Osteoblast (primary cell): ENCODE results near the gene TCTA. TPM values are rescaled to one million over a fixed set of nuclear protein-coding genes. Genes with fewer than 3 reads are reported as not detected.

Experiments
- DNase-seq: peaks from one replicate; pipeline ENCODE4 v3.0.0; 2011; ENCODE audit warnings: low spot score, mixed read lengths; ENCODE audit not compliant: insufficient read length; ENCODE audit errors: missing footprints
- H2AFZ ChIP-seq: 2 replicates; pipeline ENCODE4 v1.6.0; 2011; ENCODE audit warnings: mild to moderate bottlenecking, low read length
- H3K27ac ChIP-seq: 2 replicates; pipeline ENCODE4 v1.5.1; 2011; ENCODE audit warnings: mild to moderate bottlenecking, low read depth, low read length, moderate library complexity
- H3K27me3 ChIP-seq: 2 replicates; pipeline ENCODE4 v1.6.0; 2012; ENCODE audit warnings: mild to moderate bottlenecking, control low read depth, inconsistent platforms, low read length, moderate library complexity; ENCODE audit not compliant: insufficient read depth
- H3K36me3 ChIP-seq: 2 replicates; pipeline ENCODE4 v1.5.1; 2011; ENCODE audit warnings: mild to moderate bottlenecking, low read length, control low read depth, moderate library complexity; ENCODE audit not compliant: insufficient read depth
- H3K4me1 ChIP-seq: 2 replicates; pipeline ENCODE4 v1.5.1; 2011; ENCODE audit warnings: mild to moderate bottlenecking, low read length, control low read depth, moderate library complexity; ENCODE audit not compliant: insufficient read depth
- H3K4me2 ChIP-seq: 2 replicates; pipeline ENCODE4 v1.6.0; 2011; ENCODE audit warnings: mild to moderate bottlenecking, low read length; ENCODE audit not compliant: insufficient read depth
- H3K4me3 ChIP-seq: fragments of 200-600 bp; sonication (generic); 3 replicates; pipeline ENCODE4 v1.5.1; 2012; ENCODE audit warnings: mild to moderate bottlenecking, low read length, inconsistent platforms; ENCODE audit not compliant: insufficient read depth
- H3K79me2 ChIP-seq: 2 replicates; pipeline ENCODE4 v1.6.0; 2012; ENCODE audit warnings: mild to moderate bottlenecking, low read length, control low read depth, inconsistent platforms; ENCODE audit not compliant: insufficient read depth
- H3K9me3 ChIP-seq: 2 replicates; pipeline ENCODE4 v1.5.1; 2011; ENCODE audit warnings: low read depth, low read length, control low read depth
- H4K20me1 ChIP-seq: 2 replicates; pipeline ENCODE4 v1.6.0; 2012; ENCODE audit warnings: mild to moderate bottlenecking, low read length, control low read depth; ENCODE audit not compliant: insufficient read depth
- total RNA-seq: library from RNA; depleted of rRNA; stranded (reverse); fragments of >200 nt; gene quantifications from 2 replicates; pipeline ENCODE4 v1.2.3, GENCODE V29; 2012
- TF ChIP-seq, protein P1 (sequence below): IDR thresholded peaks from 2 replicates; pipeline ENCODE4 v1.5.1; 2011; ENCODE audit warnings: mild to moderate bottlenecking, low read depth, low read length, moderate library complexity; ENCODE audit errors: extremely low read depth

The TCTA gene
- 35.8 and 37.4 TPM in 2 replicates for total RNA-seq

DNA sequence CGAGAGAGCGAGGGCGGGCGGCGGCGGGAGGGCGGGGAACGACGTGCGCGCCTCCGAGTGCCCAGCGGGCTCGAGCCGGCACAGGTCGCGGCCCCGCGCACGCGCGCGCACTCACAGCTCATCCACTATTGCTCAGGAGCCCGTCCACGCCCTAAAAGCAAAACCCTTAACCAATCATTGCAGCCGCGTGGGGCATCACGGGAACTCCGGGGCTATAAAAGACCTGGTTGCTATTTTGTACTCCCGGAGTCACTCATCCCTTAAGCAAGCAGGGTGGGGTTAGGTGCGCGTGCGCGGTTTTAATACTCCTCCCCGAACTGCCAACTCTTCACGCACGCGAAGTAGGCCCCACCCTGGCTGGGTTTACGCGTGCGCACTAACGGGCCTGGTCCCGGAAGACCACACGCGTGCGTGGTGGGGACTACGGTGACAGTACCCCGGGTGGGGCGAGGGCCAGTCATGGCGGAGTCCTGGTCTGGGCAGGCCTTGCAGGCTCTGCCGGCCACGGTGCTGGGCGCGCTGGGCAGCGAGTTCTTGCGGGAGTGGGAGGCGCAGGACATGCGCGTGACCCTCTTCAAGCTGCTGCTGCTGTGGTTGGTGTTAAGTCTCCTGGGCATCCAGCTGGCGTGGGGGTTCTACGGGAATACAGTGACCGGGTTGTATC lies at the start of gene TCTA, which contains the start of gene RHOA:
Gene TCTA, plus strand, starts transcription at position 456 of the 664 bp plus-strand sequence. Its CDS starts 4 bp downstream, at position 460.
Gene RHOA, minus strand, starts transcription at position 9 of the 664 bp plus-strand sequence. CDS start 36,387 bp downstream, outside the sequence.
- H2AFZ ChIP-seq: peak within 1 kb of the TSS; percentile 51
- H3K79me2 ChIP-seq: peaks cover 78% of the 10 kb centered on the region
- TF ChIP-seq, protein P1, sequence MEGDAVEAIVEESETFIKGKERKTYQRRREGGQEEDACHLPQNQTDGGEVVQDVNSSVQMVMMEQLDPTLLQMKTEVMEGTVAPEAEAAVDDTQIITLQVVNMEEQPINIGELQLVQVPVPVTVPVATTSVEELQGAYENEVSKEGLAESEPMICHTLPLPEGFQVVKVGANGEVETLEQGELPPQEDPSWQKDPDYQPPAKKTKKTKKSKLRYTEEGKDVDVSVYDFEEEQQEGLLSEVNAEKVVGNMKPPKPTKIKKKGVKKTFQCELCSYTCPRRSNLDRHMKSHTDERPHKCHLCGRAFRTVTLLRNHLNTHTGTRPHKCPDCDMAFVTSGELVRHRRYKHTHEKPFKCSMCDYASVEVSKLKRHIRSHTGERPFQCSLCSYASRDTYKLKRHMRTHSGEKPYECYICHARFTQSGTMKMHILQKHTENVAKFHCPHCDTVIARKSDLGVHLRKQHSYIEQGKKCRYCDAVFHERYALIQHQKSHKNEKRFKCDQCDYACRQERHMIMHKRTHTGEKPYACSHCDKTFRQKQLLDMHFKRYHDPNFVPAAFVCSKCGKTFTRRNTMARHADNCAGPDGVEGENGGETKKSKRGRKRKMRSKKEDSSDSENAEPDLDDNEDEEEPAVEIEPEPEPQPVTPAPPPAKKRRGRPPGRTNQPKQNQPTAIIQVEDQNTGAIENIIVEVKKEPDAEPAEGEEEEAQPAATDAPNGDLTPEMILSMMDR: no peak
- peaks cover 35% of the 10 kb centered on the region for H4K20me1 ChIP-seq
- H3K9me3 ChIP-seq: no peaks in the 10 kb centered on the region
- no peaks in the 10 kb centered on the region for H3K27me3 ChIP-seq
- peak within 1 kb of the TSS; percentile 91 for H3K4me3 ChIP-seq
- peaks cover 25% of the 10 kb centered on the region for H3K36me3 ChIP-seq
- peaks cover 28% of the 10 kb centered on the region for H3K4me1 ChIP-seq
- H3K27ac ChIP-seq: peak within 1 kb of the TSS; percentile 95
- peak within 1 kb of the TSS; percentile 94 for H3K4me2 ChIP-seq
- DNase-seq: peak; percentile 100

GRCh38 chr3:49362561-49362960 lies 49.7 kb upstream of the TCTA start:
- H2AFZ ChIP-seq: no peak overlapping the region
- DNase-seq: peak; percentile 73
- no peaks in the 10 kb centered on the region for H3K27me3 ChIP-seq
- TF ChIP-seq, protein P1: no peak
- no peak overlapping the region for H3K4me2 ChIP-seq
- H3K9me3 ChIP-seq: no peaks in the 10 kb centered on the region
- peaks cover 46% of the 10 kb centered on the region for H3K4me1 ChIP-seq
- no peak overlapping the region for H3K4me3 ChIP-seq
- peaks cover 72% of the 10 kb centered on the region for H3K36me3 ChIP-seq
- H3K27ac ChIP-seq: peak overlapping the region; percentile 35
- peaks cover 72% of the 10 kb centered on the region for H3K79me2 ChIP-seq
- peaks cover 32% of the 10 kb centered on the region for H4K20me1 ChIP-seq

DNA sequence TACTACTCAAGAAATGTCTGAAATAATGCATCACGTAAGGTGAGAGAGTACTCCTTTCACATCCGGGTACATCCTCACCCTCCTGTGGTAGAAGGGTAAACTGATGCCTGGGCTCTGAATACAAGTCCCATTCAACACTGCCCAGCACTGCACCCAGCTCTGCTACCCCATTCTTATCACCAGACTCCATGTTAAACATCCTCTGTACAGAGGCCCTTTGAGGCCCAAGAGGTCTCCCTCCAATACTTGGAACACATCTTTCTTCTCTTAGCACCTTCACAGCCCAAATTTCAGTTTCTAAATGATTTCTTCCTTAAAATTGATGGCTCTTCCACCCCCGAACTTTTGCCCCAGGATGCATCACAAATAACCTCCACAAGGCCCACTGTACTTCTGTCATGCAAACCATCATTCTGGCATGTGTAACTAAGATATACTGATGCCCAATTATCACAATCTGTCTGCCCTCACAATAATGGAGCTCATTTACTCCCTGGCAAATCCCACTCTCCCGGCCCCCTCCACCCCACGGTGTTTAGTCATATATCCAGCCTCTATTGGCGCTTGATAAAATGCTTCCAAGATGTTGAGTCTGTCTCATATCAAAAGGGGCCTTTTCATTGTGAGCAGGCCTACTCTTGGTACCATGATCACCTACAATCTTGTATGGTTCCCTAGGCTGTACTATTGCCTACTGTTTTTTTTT lies 41.5 kb upstream of the TCTA start:
- Histone ChIP-seq H3K27me3 (no peaks in the 10 kb centered on the region), H3K27ac (no peak overlapping the region), H3K4me2 (no peak overlapping the region), H2AFZ (no peak overlapping the region), H3K4me3 (no peak overlapping the region), H4K20me1 (peaks cover 53% of the 10 kb centered on the region), H3K79me2 (peaks cover 97% of the 10 kb centered on the region), H3K36me3 (peaks cover 77% of the 10 kb centered on the region), H3K4me1 (no peaks in the 10 kb centered on the region), H3K9me3 (no peaks in the 10 kb centered on the region)
- TF ChIP-seq, protein P1: no peak
- DNase-seq: no peak

GRCh38 chr3:49371946-49372345 lies 40.3 kb upstream of the TCTA start:
- no peaks in the 10 kb centered on the region for H3K9me3 ChIP-seq
- peaks cover 69% of the 10 kb centered on the region for H3K36me3 ChIP-seq
- TF ChIP-seq, protein P1: no peak
- no peak overlapping the region for H3K27ac ChIP-seq
- H3K27me3 ChIP-seq: no peaks in the 10 kb centered on the region
- no peak overlapping the region for H3K4me2 ChIP-seq
- H3K4me3 ChIP-seq: no peak overlapping the region
- no peaks in the 10 kb centered on the region for H3K4me1 ChIP-seq
- H3K79me2 ChIP-seq: peaks cover 97% of the 10 kb centered on the region
- no peak overlapping the region for H2AFZ ChIP-seq
- peaks cover 46% of the 10 kb centered on the region for H4K20me1 ChIP-seq
- no peak for DNase-seq
